A673 (cell line): ENCODE results near the gene GALNT9. TPM values are rescaled to one million over a fixed set of nuclear protein-coding genes. Genes with fewer than 3 reads are reported as not detected.

Experiments
- BruUV-seq: library from RNA; stranded (reverse); fragments of 400-500 nt; replicated peaks from 2 replicates; lab custom pipeline; 2021; lab: Mats Ljungman, UMichigan
- CTCF ChIA-PET: fragments of 300-600 bp; sonication (Branson Sonifier 250); formaldehyde crosslinking; loops from one replicate; lab custom pipeline; 2022; ENCODE audit warnings: antibody characterized with exemption; lab: Charles Lee
- POLR2A ChIA-PET: fragments of 300-600 bp; sonication (Branson Sonifier 250); formaldehyde crosslinking; loops from one replicate; lab custom pipeline; 2022; ENCODE audit warnings: antibody characterized with exemption; ENCODE audit not compliant: low non-redundant PET; lab: Charles Lee
- DNase-seq: peaks from one replicate; pipeline ENCODE4 v3.0.0-alpha.2; 2015; ENCODE audit warnings: low spot score
- H3K27ac ChIP-seq: fragments of 200-600 bp; sonication (generic); 2 replicates; pipeline ENCODE4 v1.5.1; 2016; ENCODE audit warnings: mixed run types, low read depth, mild to moderate bottlenecking, mixed read lengths, antibody characterized with exemption, low read length; ENCODE audit not compliant: poor library complexity, severe bottlenecking
- H3K27me3 ChIP-seq: fragments of 200-600 bp; sonication (generic); replicated peaks from 2 replicates; pipeline ENCODE4 v1.6.1; 2017; ENCODE audit warnings: mixed run types, low read depth, mild to moderate bottlenecking, mixed read lengths, antibody characterized with exemption, low read length; ENCODE audit not compliant: insufficient read depth, poor library complexity
- H3K36me3 ChIP-seq: fragments of 200-600 bp; sonication (generic); 2 replicates; pipeline ENCODE4 v1.6.1; 2016; ENCODE audit warnings: mixed run types, mild to moderate bottlenecking, mixed read lengths, antibody characterized with exemption, low read length; ENCODE audit not compliant: insufficient read depth, poor library complexity, severe bottlenecking
- H3K4me1 ChIP-seq: fragments of 200-600 bp; sonication (generic); 2 replicates; pipeline ENCODE4 v1.6.1; 2017; ENCODE audit warnings: mixed run types, mild to moderate bottlenecking, mixed read lengths, antibody characterized with exemption, low read length; ENCODE audit not compliant: insufficient read depth, poor library complexity, severe bottlenecking
- H3K4me3 ChIP-seq: fragments of 200-600 bp; sonication (generic); 2 replicates; pipeline ENCODE4 v1.5.1; 2016; ENCODE audit warnings: low read depth, mixed run types, mild to moderate bottlenecking, mixed read lengths, low read length; ENCODE audit not compliant: poor library complexity, severe bottlenecking
- H3K9me3 ChIP-seq: fragments of 200-600 bp; sonication (generic); 2 replicates; pipeline ENCODE4 v1.6.1; 2016; ENCODE audit warnings: mixed run types, low read depth, mild to moderate bottlenecking, mixed read lengths, antibody characterized with exemption, low read length; ENCODE audit not compliant: poor library complexity, severe bottlenecking
- CTCF ChIP-seq: fragments of 300-800, 200-600 bp; sonication (generic); conservative IDR thresholded peaks from 2 replicates; pipeline ENCODE4 v1.5.1; 2017; ENCODE audit warnings: low read depth, mild to moderate bottlenecking, antibody characterized with exemption, low read length, moderate library complexity, mixed read lengths
- EZH2 ChIP-seq: fragments of 200-600 bp; sonication (generic); IDR thresholded peaks from 2 replicates; pipeline ENCODE4 v1.6.1; 2017; ENCODE audit warnings: borderline replicate concordance, low read depth, mild to moderate bottlenecking, mixed read lengths, antibody characterized with exemption, low read length; ENCODE audit not compliant: poor library complexity, severe bottlenecking
- intact Hi-C: fragments of 100-400 bp; cut with micrococcal nuclease; formaldehyde crosslinking; loops from one replicate; pipeline ENCODE4 v1.10.0; 2022; ENCODE audit not compliant: unreplicated experiment
- total RNA-seq: library from RNA; stranded (reverse); gene quantifications from 2 replicates; pipeline ENCODE4 v1.2.3, GENCODE V29; 2021

GALNT9 gene
- total RNA-seq, 1 experiment from 2014 or later, result 7.4 TPM

DNA sequence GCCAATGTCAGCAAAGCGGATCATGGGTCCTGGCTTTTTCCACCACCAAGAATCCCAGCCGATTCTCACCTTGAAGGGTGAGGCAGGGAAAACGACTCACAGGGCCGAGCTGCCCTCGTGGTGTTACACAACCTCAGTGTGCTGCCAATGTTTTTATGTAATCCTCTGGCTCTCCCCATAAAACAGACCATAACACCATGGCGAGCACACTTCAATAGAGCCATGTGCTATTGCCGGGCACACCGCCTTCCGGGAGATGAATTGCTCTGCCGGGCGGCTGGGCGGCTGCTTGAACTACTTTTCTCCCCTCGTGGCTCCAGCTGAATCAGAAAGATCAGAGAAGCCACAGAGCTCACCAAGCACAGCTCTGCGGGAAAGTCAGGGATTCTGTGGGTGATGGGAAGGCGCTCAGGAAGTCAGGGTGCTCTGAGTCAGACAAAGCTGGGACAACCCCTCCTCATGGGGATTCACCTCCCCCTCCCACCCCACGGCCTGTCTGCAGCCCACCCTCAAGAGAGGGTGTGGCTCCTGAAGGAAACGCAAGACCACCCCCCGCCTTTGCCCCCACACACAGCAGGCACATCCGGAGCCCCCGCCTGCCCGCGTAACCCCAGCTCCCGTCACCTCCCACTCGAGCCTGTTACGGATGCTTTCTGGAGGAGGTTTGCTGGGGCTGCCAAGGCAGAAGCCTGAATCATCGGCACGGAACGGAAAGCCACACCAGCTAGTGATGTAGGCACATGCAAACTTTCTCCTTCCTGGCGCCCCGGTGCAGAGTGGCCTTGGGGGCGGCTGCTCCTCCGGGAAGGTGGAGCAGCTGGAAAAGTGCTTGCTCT is 1.8 kb downstream of the GALNT9 start:
- Histone ChIP-seq H3K4me1 (peaks cover 20% of the 10 kb centered on the region), H3K36me3 (no peaks in the 10 kb centered on the region), H3K27me3 (peaks cover 31% of the 10 kb centered on the region), H3K9me3 (no peaks in the 10 kb centered on the region), H3K27ac (no peak overlapping the region), H3K4me3 (peak overlapping the region; percentile 34)
- ChIA-PET CTCF (interaction anchor here (0.6 to 1.3 kb wide), 3 partner anchors 86 to 234 kb away, joined by 3 to 7 read pairs (median 4); no protein-coding TSS in a partner anchor), POLR2A (no interaction called here)
- BruUV-seq, result TSS peak; percentile 48
- intact Hi-C loops, result no loop called here
- no peak for TF ChIP-seq EZH2
- TF ChIP-seq CTCF, result no peak
- peak; percentile 88 for DNase-seq

- BruUV-seq, result no TSS peak
- CTCF ChIA-PET, result no interaction called here
- intact Hi-C loops, result no loop called here
These were observed 2.7 kb downstream of the GALNT9 start for GRCh38 chr12:132326646-132327045.

GRCh38 chr12:132325733-132326130 is 3.7 kb downstream of the GALNT9 start:
- no peak for DNase-seq
- H3K9me3 ChIP-seq, result no peaks in the 10 kb centered on the region
- TF ChIP-seq CTCF, result no peak
- TF ChIP-seq EZH2, result no peak
- H3K27ac ChIP-seq, result no peak overlapping the region
- ChIA-PET POLR2A (no interaction called here), CTCF (no interaction called here)
- peaks cover 20% of the 10 kb centered on the region for H3K4me1 ChIP-seq
- intact Hi-C loops, result no loop called here
- no peak overlapping the region for H3K4me3 ChIP-seq
- H3K27me3 ChIP-seq, result peaks cover 25% of the 10 kb centered on the region
- no peaks in the 10 kb centered on the region for H3K36me3 ChIP-seq
- no TSS peak for BruUV-seq

More at GRCh38 chr12:132326646-132327045, 2.7 kb downstream of the GALNT9 start:
- H3K9me3 ChIP-seq, result no peaks in the 10 kb centered on the region
- no peak overlapping the region for H3K4me3 ChIP-seq
- DNase-seq, result no peak
- H3K4me1 ChIP-seq, result peaks cover 20% of the 10 kb centered on the region
- no peaks in the 10 kb centered on the region for H3K36me3 ChIP-seq
- H3K27ac ChIP-seq, result no peak overlapping the region
- TF ChIP-seq EZH2, result no peak
- POLR2A ChIA-PET, result no interaction called here
- H3K27me3 ChIP-seq, result peaks cover 27% of the 10 kb centered on the region
